Common myeloid progenitor, CD34-positive (primary cell): ENCODE measurements around the gene NOP14.

Experiments
- CTCF ChIA-PET: fragments of 350-600 bp; sonication (Branson Sonifier 250); formaldehyde crosslinking; loops from one replicate; lab custom pipeline; 2021; ENCODE audit warnings: antibody characterized with exemption; lab: Charles Lee
- POLR2A ChIA-PET: fragments of 350-600 bp; sonication (Branson Sonifier 250); formaldehyde crosslinking; loops from one replicate; lab custom pipeline; 2021; ENCODE audit warnings: antibody characterized with exemption; lab: Charles Lee
- DNase-seq, 3 donors: peaks; one replicate each; pipeline versions ENCODE4 v3.0.0 to v3.0.0-alpha.2; 2013
- H3K27ac ChIP-seq, 2 experiments: 1 replicate in 1 of 2; 2 replicates in 1 of 2; pipeline ENCODE4 v1.7.0; 2013; ENCODE audit warnings: inconsistent platforms in 2 of 2, low read length in 2 of 2, mild to moderate bottlenecking in 2 of 2, low read depth in 1 of 2, moderate library complexity in 1 of 2; ENCODE audit not compliant: severe bottlenecking in 2 of 2, insufficient read depth in 1 of 2, poor library complexity in 1 of 2
- H3K27me3 ChIP-seq, 5 experiments: replicated peaks in 2 of 5; 1 replicate in 3 of 5; 2 replicates in 2 of 5; pipeline versions ENCODE4 v1.6.1 to v1.7.0; 2013; ENCODE audit warnings: low read length in 4 of 5, mild to moderate bottlenecking in 2 of 5, moderate library complexity in 2 of 5, inconsistent platforms in 1 of 5; ENCODE audit not compliant: insufficient read depth in 5 of 5, control insufficient read depth in 4 of 5
- H3K36me3 ChIP-seq, 4 experiments: 1 replicate in 2 of 4; 2 replicates in 2 of 4; pipeline versions ENCODE4 v1.6.1 to v1.7.0; 2013; ENCODE audit warnings: low read length in 3 of 4, control low read depth in 1 of 4, mild to moderate bottlenecking in 1 of 4; ENCODE audit not compliant: control insufficient read depth in 4 of 4, insufficient read depth in 4 of 4
- H3K4me1 ChIP-seq, 4 experiments: 1 replicate in 3 of 4; 2 replicates in 1 of 4; pipeline versions ENCODE4 v1.6.1 to v1.7.1; 2013; ENCODE audit warnings: low read length in 3 of 4, mild to moderate bottlenecking in 3 of 4, control low read depth in 1 of 4, inconsistent platforms in 1 of 4, moderate library complexity in 1 of 4; ENCODE audit not compliant: control insufficient read depth in 4 of 4, insufficient read depth in 4 of 4; ENCODE audit errors: control extremely low read depth in 1 of 4
- H3K4me3 ChIP-seq, 7 experiments: 1 replicate in 4 of 7; 2 replicates in 3 of 7; pipeline versions ENCODE4 v1.5.1 to v1.7.0; 2013; ENCODE audit warnings: mild to moderate bottlenecking in 7 of 7, low read length in 6 of 7, moderate library complexity in 6 of 7, inconsistent platforms in 2 of 7, low read depth in 2 of 7, control low read depth in 1 of 7; ENCODE audit not compliant: insufficient read depth in 4 of 7, control insufficient read depth in 1 of 7; ENCODE audit errors: extremely low read depth in 1 of 7
- H3K9me3 ChIP-seq, 5 experiments: 1 replicate in 4 of 5; 2 replicates in 1 of 5; pipeline versions ENCODE4 v1.6.1 to v1.7.1; 2013; ENCODE audit warnings: low read length in 4 of 5, mild to moderate bottlenecking in 2 of 5, inconsistent platforms in 1 of 5, low read depth in 1 of 5, moderate library complexity in 1 of 5; ENCODE audit not compliant: control insufficient read depth in 4 of 5, insufficient read depth in 2 of 5; ENCODE audit errors: control extremely low read depth in 1 of 5
- WGBS: methylation state at CpG from one replicate; pipeline ENCODE4 v1.1.5; 2013; ENCODE audit not compliant: insufficient coverage; 5-methylcytosine and 5-hydroxymethylcytosine counted together

NOP14 gene

GRCh38 chr4:2898001-2898400, 65.2 kb downstream of the NOP14 start:
- no peaks in the 10 kb centered on the region for H3K27me3 ChIP-seq
- no peaks in the 10 kb centered on the region for H3K4me1 ChIP-seq
- peaks cover 15 to 85% (median 44%) of the 10 kb centered on the region in 4 experiments for H3K36me3 ChIP-seq
- no peak for DNase-seq
- ChIA-PET CTCF (no interaction called here), POLR2A (no interaction called here)
- no peaks in the 10 kb centered on the region for H3K9me3 ChIP-seq
- H3K27ac ChIP-seq = no peak overlapping the region
- WGBS = 61% methylated on average over 3 of the region's 3 CpGs
- no peak overlapping the region for H3K4me3 ChIP-seq

- CTCF ChIA-PET = interaction anchor here (0.8 to 1.0 kb wide), 2 partner anchors 26 to 131 kb away, joined by 3 read pairs; no protein-coding TSS in a partner anchor
- DNase-seq = no peak
- Histone ChIP-seq H3K27me3 (no peaks in the 10 kb centered on the region), H3K36me3 (peaks cover 9 to 58% (median 19%) of the 10 kb centered on the region in 4 experiments), H3K4me3 (no peak overlapping the region), H3K4me1 (no peaks in the 10 kb centered on the region), H3K27ac (no peak overlapping the region), H3K9me3 (no peaks in the 10 kb centered on the region)
- POLR2A ChIA-PET = no interaction called here
- WGBS = 95% methylated on average over 3 of the region's 5 CpGs
These were observed 69.4 kb downstream of the NOP14 start for GRCh38 chr4:2893772-2894171.

GRCh38 chr4:2891294-2891693, 71.9 kb downstream of the NOP14 start:
- H3K4me1 ChIP-seq = no peaks in the 10 kb centered on the region
- 95% methylated on average over 5 of the region's 5 CpGs for WGBS
- peaks cover 8 to 51% (median 18%) of the 10 kb centered on the region in 4 experiments for H3K36me3 ChIP-seq
- no peaks in the 10 kb centered on the region for H3K27me3 ChIP-seq
- H3K9me3 ChIP-seq = no peaks in the 10 kb centered on the region
- ChIA-PET POLR2A (interaction anchor here (0.6 kb wide), 1 partner anchor 30 kb away, joined by 5 read pairs; no protein-coding TSS in a partner anchor), CTCF (interaction anchor here (1.6 kb wide), 1 partner anchor 10 kb away, joined by 4 read pairs; no protein-coding TSS in a partner anchor)
- H3K27ac ChIP-seq = no peak overlapping the region
- H3K4me3 ChIP-seq = no peak overlapping the region
- no peak for DNase-seq

GRCh38 chr4:2888886-2889285, 74.3 kb downstream of the NOP14 start:
- no peaks in the 10 kb centered on the region for H3K27me3 ChIP-seq
- H3K4me1 ChIP-seq = no peaks in the 10 kb centered on the region
- no peaks in the 10 kb centered on the region for H3K9me3 ChIP-seq
- DNase-seq = no peak
- 100% methylated on average over 1 of the region's 3 CpGs for WGBS
- peaks cover 15 to 50% (median 28%) of the 10 kb centered on the region in 4 experiments for H3K36me3 ChIP-seq
- CTCF ChIA-PET = no interaction called here
- POLR2A ChIA-PET = no interaction called here
- H3K27ac ChIP-seq = no peak overlapping the region
- H3K4me3 ChIP-seq = no peak overlapping the region
